A673 (cell line): ENCODE results near the gene MST1. TPM values are rescaled to one million over a fixed set of nuclear protein-coding genes. Genes with fewer than 3 reads are reported as not detected.

Source experiments
- BruUV-seq: library from RNA; stranded (reverse); fragments of 400-500 nt; replicated peaks from 2 replicates; lab custom pipeline; 2021; lab: Mats Ljungman, UMichigan
- CTCF ChIA-PET: fragments of 300-600 bp; sonication (Branson Sonifier 250); formaldehyde crosslinking; loops from one replicate; lab custom pipeline; 2022; ENCODE audit warnings: antibody characterized with exemption; lab: Charles Lee
- POLR2A ChIA-PET: fragments of 300-600 bp; sonication (Branson Sonifier 250); formaldehyde crosslinking; loops from one replicate; lab custom pipeline; 2022; ENCODE audit warnings: antibody characterized with exemption; ENCODE audit not compliant: low non-redundant PET; lab: Charles Lee
- DNase-seq: peaks from one replicate; pipeline ENCODE4 v3.0.0-alpha.2; 2015; ENCODE audit warnings: low spot score
- H3K27ac ChIP-seq: fragments of 200-600 bp; sonication (generic); 2 replicates; pipeline ENCODE4 v1.5.1; 2016; ENCODE audit warnings: mixed run types, low read depth, mild to moderate bottlenecking, mixed read lengths, antibody characterized with exemption, low read length; ENCODE audit not compliant: poor library complexity, severe bottlenecking
- H3K27me3 ChIP-seq: fragments of 200-600 bp; sonication (generic); replicated peaks from 2 replicates; pipeline ENCODE4 v1.6.1; 2017; ENCODE audit warnings: mixed run types, low read depth, mild to moderate bottlenecking, mixed read lengths, antibody characterized with exemption, low read length; ENCODE audit not compliant: insufficient read depth, poor library complexity
- H3K36me3 ChIP-seq: fragments of 200-600 bp; sonication (generic); 2 replicates; pipeline ENCODE4 v1.6.1; 2016; ENCODE audit warnings: mixed run types, mild to moderate bottlenecking, mixed read lengths, antibody characterized with exemption, low read length; ENCODE audit not compliant: insufficient read depth, poor library complexity, severe bottlenecking
- H3K4me1 ChIP-seq: fragments of 200-600 bp; sonication (generic); 2 replicates; pipeline ENCODE4 v1.6.1; 2017; ENCODE audit warnings: mixed run types, mild to moderate bottlenecking, mixed read lengths, antibody characterized with exemption, low read length; ENCODE audit not compliant: insufficient read depth, poor library complexity, severe bottlenecking
- H3K4me3 ChIP-seq: fragments of 200-600 bp; sonication (generic); 2 replicates; pipeline ENCODE4 v1.5.1; 2016; ENCODE audit warnings: low read depth, mixed run types, mild to moderate bottlenecking, mixed read lengths, low read length; ENCODE audit not compliant: poor library complexity, severe bottlenecking
- H3K9me3 ChIP-seq: fragments of 200-600 bp; sonication (generic); 2 replicates; pipeline ENCODE4 v1.6.1; 2016; ENCODE audit warnings: mixed run types, low read depth, mild to moderate bottlenecking, mixed read lengths, antibody characterized with exemption, low read length; ENCODE audit not compliant: poor library complexity, severe bottlenecking
- CTCF ChIP-seq: fragments of 300-800, 200-600 bp; sonication (generic); conservative IDR thresholded peaks from 2 replicates; pipeline ENCODE4 v1.5.1; 2017; ENCODE audit warnings: low read depth, mild to moderate bottlenecking, antibody characterized with exemption, low read length, moderate library complexity, mixed read lengths
- EZH2 ChIP-seq: fragments of 200-600 bp; sonication (generic); IDR thresholded peaks from 2 replicates; pipeline ENCODE4 v1.6.1; 2017; ENCODE audit warnings: borderline replicate concordance, low read depth, mild to moderate bottlenecking, mixed read lengths, antibody characterized with exemption, low read length; ENCODE audit not compliant: poor library complexity, severe bottlenecking
- intact Hi-C: fragments of 100-400 bp; cut with micrococcal nuclease; formaldehyde crosslinking; loops from one replicate; pipeline ENCODE4 v1.10.0; 2022; ENCODE audit not compliant: unreplicated experiment
- total RNA-seq: library from RNA; stranded (reverse); gene quantifications from 2 replicates; pipeline ENCODE4 v1.2.3, GENCODE V29; 2021

MST1 gene
- total RNA-seq, 1 experiment from 2014 or later: 3.7 TPM

GRCh38 chr3:49674497-49674983 lies 14.7 kb downstream of the MST1 start:
- Histone ChIP-seq H3K9me3 (no peaks in the 10 kb centered on the region), H3K27me3 (no peaks in the 10 kb centered on the region), H3K27ac (peak overlapping the region; percentile 90), H3K4me3 (peak overlapping the region; percentile 69), H3K36me3 (peaks cover 2% of the 10 kb centered on the region), H3K4me1 (no peaks in the 10 kb centered on the region)
- POLR2A ChIA-PET: no interaction called here
- BruUV-seq: no TSS peak
- DNase-seq: no peak
- intact Hi-C loops: no loop called here
- no peak for TF ChIP-seq EZH2
- TF ChIP-seq CTCF: no peak
- CTCF ChIA-PET: no interaction called here

DNA sequence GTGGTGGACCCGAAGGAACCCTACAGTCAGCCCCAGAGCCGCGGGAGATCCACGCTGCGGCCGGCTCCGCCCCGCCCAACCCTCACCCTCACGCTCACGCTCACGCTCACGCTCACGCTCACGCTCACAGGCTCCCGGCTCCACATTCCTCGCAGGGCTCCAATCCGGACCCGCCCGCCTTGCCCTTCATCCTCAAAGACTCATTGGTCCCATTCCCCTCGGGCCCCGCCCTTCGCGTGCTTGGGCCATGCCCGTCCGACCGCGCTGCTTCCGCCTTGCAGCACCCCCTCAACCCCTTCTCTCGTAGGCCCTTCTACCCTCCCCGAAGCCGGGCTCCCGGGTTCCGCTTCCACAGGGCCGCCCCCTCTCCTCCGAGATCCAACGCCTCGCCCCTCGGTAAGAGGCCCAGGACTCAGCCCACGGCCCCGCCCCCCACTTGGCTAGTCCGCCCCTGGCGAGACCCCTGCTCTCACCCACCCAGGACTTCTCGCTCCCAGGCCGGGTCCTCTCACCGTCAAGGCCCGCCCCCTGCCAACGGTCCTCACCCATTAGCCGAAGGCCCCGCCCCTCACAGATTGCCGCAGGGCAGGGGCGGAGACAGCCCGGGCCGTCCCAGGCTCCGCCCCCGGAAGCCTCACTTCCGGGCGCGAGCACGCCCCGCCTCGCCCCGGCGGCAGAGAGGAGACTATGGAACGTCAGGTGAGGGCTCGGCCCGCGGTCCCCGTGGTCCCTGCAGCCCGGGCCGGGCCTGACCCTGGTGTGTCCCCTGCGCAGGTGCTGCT lies 15.4 kb downstream of the MST1 start, which contains the start of gene APEH:
TSS of gene APEH (plus strand) at position 637 of the 782 bp plus-strand sequence. CDS start at position 688, 51 bp downstream.
- peak within 1 kb of the TSS; percentile 69 for H3K4me3 ChIP-seq
- no peaks in the 10 kb centered on the region for H3K27me3 ChIP-seq
- ChIA-PET CTCF (interaction anchor here (0.9 kb wide), 1 partner anchor 134 kb away, joined by 4 read pairs; no protein-coding TSS in a partner anchor), POLR2A (no interaction called here)
- H3K27ac ChIP-seq: peak within 1 kb of the TSS; percentile 90
- no TSS peak for BruUV-seq
- peak; percentile 92 for DNase-seq
- no peaks in the 10 kb centered on the region for H3K9me3 ChIP-seq
- H3K36me3 ChIP-seq: peaks cover 2% of the 10 kb centered on the region
- TF ChIP-seq CTCF: no peak
- no peak for TF ChIP-seq EZH2
- intact Hi-C loops: no loop called here
- H3K4me1 ChIP-seq: no peaks in the 10 kb centered on the region

DNA sequence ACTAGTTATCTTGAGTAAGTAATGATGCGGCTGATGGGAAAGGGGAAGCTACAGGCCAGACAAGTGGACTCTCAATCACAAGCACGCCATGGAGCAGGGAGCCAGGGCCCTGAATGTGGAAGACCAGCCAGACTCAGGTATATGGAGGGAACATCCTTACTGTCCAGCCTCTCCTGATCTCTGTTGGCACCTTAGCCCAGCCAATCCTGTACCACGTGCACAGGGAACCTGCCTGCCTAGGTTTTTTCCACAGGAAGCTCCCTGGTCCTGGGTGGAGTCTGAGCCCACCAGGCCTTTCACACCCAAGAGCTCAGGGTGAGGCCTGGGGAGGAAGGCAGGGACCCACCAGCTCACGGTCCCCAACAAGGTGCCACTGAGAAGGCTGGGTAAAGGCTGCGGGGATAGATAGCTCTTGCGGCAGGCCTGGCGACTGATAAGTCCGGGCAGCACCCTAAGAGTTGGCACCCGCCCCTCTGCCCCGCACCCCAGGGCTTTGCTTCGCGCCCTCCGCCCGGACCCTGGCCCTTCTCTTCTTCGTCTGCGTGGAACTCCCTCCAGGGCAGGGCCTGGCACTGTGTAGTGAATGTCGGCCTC lies 16.1 kb downstream of the MST1 start:
- no peak for TF ChIP-seq EZH2
- Histone ChIP-seq H3K27me3 (no peaks in the 10 kb centered on the region), H3K4me1 (no peaks in the 10 kb centered on the region), H3K4me3 (peak overlapping the region; percentile 69), H3K36me3 (peaks cover 2% of the 10 kb centered on the region), H3K9me3 (no peaks in the 10 kb centered on the region), H3K27ac (peak overlapping the region; percentile 90)
- ChIA-PET CTCF (interaction anchor here (0.6 to 0.9 kb wide), 2 partner anchors 62 to 133 kb away, joined by 4 read pairs; no protein-coding TSS in a partner anchor), POLR2A (no interaction called here)
- no peak for DNase-seq
- intact Hi-C loops: no loop called here
- BruUV-seq: no TSS peak
